ENCODE data around the gene PLEKHM3.
A peak's percentile ranks its signal among the peaks of the same experiment; 100 is the strongest.

The PLEKHM3 gene

DNA sequence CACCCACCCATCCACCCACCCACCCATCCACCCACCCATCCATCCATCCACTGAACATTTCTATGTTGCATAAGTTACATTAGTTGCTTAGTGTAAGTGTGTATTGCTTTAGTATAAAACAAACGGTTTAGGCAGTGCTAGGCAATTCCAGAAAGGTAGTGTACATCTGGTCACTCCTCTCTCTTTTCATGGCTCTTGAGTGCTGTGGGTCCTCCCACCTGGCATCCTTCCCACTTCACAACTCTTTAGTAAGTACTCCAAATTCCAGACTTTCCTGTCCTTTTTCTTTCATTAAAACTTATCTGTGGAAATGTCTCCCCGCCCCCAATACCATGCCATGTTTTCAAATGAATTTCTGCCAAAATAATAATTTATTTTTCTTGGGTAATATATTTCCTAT lies 122.5 kb downstream of the PLEKHM3 start:
- H3K4me3 ChIP-seq (ENCODE audit: low read length in 2 of 2) = no peak overlapping the region
- no peaks in the 10 kb centered on the region for H3K9me3 ChIP-seq (ENCODE audit: control insufficient read depth in 2 of 2, low read length in 2 of 2)
- peaks cover 0 to 15% of the 10 kb centered on the region in 2 donors for H3K36me3 ChIP-seq (ENCODE audit: control insufficient read depth in 2 of 2, insufficient read depth in 2 of 2, low read length in 2 of 2)
- H3K27ac ChIP-seq (ENCODE audit: low read length) = no peak overlapping the region
- H3K9ac ChIP-seq (ENCODE audit: low read length in 2 of 2) = no peak overlapping the region
- H3K27me3 ChIP-seq (ENCODE audit: control insufficient read depth in 1 of 2, insufficient read depth in 2 of 2, low read length in 2 of 2) = no peaks in the 10 kb centered on the region
- peaks cover 4% of the 10 kb centered on the region for H3K4me1 ChIP-seq (ENCODE audit: control insufficient read depth, insufficient read depth, low read length)

GRCh38 chr2:207901829-207902228 lies 123.5 kb downstream of the PLEKHM3 start:
- Histone ChIP-seq H3K4me1 (ENCODE audit: control insufficient read depth, insufficient read depth, low read length) (peaks cover 5% of the 10 kb centered on the region), H3K36me3 (ENCODE audit: control insufficient read depth in 2 of 2, insufficient read depth in 2 of 2, low read length in 2 of 2) (peaks cover 0 to 15% of the 10 kb centered on the region in 2 donors), H3K27ac (ENCODE audit: low read length) (no peak overlapping the region), H3K9ac (ENCODE audit: low read length in 2 of 2) (no peak overlapping the region), H3K4me3 (ENCODE audit: low read length in 2 of 2) (no peak overlapping the region), H3K9me3 (ENCODE audit: control insufficient read depth in 2 of 2, low read length in 2 of 2) (no peaks in the 10 kb centered on the region), H3K27me3 (ENCODE audit: control insufficient read depth in 1 of 2, insufficient read depth in 2 of 2, low read length in 2 of 2) (no peaks in the 10 kb centered on the region)

DNA sequence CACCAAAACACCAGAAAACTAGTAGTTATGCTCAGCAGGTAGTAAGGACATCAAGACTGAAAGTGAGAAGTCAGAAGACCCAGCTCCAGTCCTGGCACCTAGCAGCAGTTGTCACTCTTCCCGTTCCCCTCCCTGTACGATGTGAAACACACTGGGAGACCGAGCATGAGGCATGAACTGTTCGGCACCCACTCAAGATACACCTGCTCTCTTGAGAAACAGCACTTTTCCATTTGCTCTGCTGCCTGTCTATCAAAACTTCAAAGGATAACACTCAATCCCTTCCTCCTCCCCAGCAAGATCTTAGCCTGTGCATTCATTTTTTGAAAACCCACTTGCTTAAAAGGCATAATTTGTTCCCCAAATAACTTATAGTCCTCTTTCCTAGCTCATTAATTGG lies 123.9 kb downstream of the PLEKHM3 start:
- Histone ChIP-seq H3K27me3 (ENCODE audit: control insufficient read depth in 1 of 2, insufficient read depth in 2 of 2, low read length in 2 of 2) (no peaks in the 10 kb centered on the region), H3K9ac (ENCODE audit: low read length in 2 of 2) (no peak overlapping the region), H3K4me3 (ENCODE audit: low read length in 2 of 2) (no peak overlapping the region), H3K27ac (ENCODE audit: low read length) (no peak overlapping the region), H3K4me1 (ENCODE audit: control insufficient read depth, insufficient read depth, low read length) (peaks cover 5% of the 10 kb centered on the region), H3K9me3 (ENCODE audit: control insufficient read depth in 2 of 2, low read length in 2 of 2) (no peaks in the 10 kb centered on the region), H3K36me3 (ENCODE audit: control insufficient read depth in 2 of 2, insufficient read depth in 2 of 2, low read length in 2 of 2) (peaks cover 0 to 15% of the 10 kb centered on the region in 2 donors)

GRCh38 chr2:207898354-207898695 lies 127.0 kb downstream of the PLEKHM3 start:
- Histone ChIP-seq H3K4me1 (ENCODE audit: control insufficient read depth, insufficient read depth, low read length) (peaks cover 19% of the 10 kb centered on the region), H3K36me3 (ENCODE audit: control insufficient read depth in 2 of 2, insufficient read depth in 2 of 2, low read length in 2 of 2) (peaks cover 0 to 15% of the 10 kb centered on the region in 2 donors), H3K27ac (ENCODE audit: low read length) (no peak overlapping the region), H3K27me3 (ENCODE audit: control insufficient read depth in 1 of 2, insufficient read depth in 2 of 2, low read length in 2 of 2) (no peaks in the 10 kb centered on the region), H3K9ac (ENCODE audit: low read length in 2 of 2) (no peak overlapping the region), H3K4me3 (ENCODE audit: low read length in 2 of 2) (no peak overlapping the region), H3K9me3 (ENCODE audit: control insufficient read depth in 2 of 2, low read length in 2 of 2) (no peaks in the 10 kb centered on the region)

GRCh38 chr2:207897541-207898353 lies 127.6 kb downstream of the PLEKHM3 start:
- no peak overlapping the region for H3K9ac ChIP-seq (ENCODE audit: low read length in 2 of 2)
- no peaks in the 10 kb centered on the region for H3K27me3 ChIP-seq (ENCODE audit: control insufficient read depth in 1 of 2, insufficient read depth in 2 of 2, low read length in 2 of 2)
- H3K36me3 ChIP-seq (ENCODE audit: control insufficient read depth in 2 of 2, insufficient read depth in 2 of 2, low read length in 2 of 2) = peaks cover 0 to 15% of the 10 kb centered on the region in 2 donors
- H3K27ac ChIP-seq (ENCODE audit: low read length) = no peak overlapping the region
- no peaks in the 10 kb centered on the region for H3K9me3 ChIP-seq (ENCODE audit: control insufficient read depth in 2 of 2, low read length in 2 of 2)
- peaks cover 24% of the 10 kb centered on the region for H3K4me1 ChIP-seq (ENCODE audit: control insufficient read depth, insufficient read depth, low read length)
- no peak overlapping the region for H3K4me3 ChIP-seq (ENCODE audit: low read length in 2 of 2)

GRCh38 chr2:207896525-207897285 lies 128.6 kb downstream of the PLEKHM3 start:
- H3K9ac ChIP-seq (ENCODE audit: low read length in 2 of 2) = no peak overlapping the region
- peaks cover 31% of the 10 kb centered on the region for H3K4me1 ChIP-seq (ENCODE audit: control insufficient read depth, insufficient read depth, low read length)
- H3K4me3 ChIP-seq (ENCODE audit: low read length in 2 of 2) = no peak overlapping the region

GRCh38 chr2:207895274-207895860 lies 130.0 kb downstream of the PLEKHM3 start:
- H3K9ac ChIP-seq (ENCODE audit: low read length in 2 of 2) = no peak overlapping the region
- peaks cover 31% of the 10 kb centered on the region for H3K4me1 ChIP-seq (ENCODE audit: control insufficient read depth, insufficient read depth, low read length)

More at GRCh38 chr2:207896525-207897285, 128.6 kb downstream of the PLEKHM3 start:
- peaks cover 0 to 11% of the 10 kb centered on the region in 2 donors for H3K36me3 ChIP-seq (ENCODE audit: control insufficient read depth in 2 of 2, insufficient read depth in 2 of 2, low read length in 2 of 2)
- no peak overlapping the region for H3K27ac ChIP-seq (ENCODE audit: low read length)
- H3K27me3 ChIP-seq (ENCODE audit: control insufficient read depth in 1 of 2, insufficient read depth in 2 of 2, low read length in 2 of 2) = no peaks in the 10 kb centered on the region
- H3K9me3 ChIP-seq (ENCODE audit: control insufficient read depth in 2 of 2, low read length in 2 of 2) = no peaks in the 10 kb centered on the region

DNA sequence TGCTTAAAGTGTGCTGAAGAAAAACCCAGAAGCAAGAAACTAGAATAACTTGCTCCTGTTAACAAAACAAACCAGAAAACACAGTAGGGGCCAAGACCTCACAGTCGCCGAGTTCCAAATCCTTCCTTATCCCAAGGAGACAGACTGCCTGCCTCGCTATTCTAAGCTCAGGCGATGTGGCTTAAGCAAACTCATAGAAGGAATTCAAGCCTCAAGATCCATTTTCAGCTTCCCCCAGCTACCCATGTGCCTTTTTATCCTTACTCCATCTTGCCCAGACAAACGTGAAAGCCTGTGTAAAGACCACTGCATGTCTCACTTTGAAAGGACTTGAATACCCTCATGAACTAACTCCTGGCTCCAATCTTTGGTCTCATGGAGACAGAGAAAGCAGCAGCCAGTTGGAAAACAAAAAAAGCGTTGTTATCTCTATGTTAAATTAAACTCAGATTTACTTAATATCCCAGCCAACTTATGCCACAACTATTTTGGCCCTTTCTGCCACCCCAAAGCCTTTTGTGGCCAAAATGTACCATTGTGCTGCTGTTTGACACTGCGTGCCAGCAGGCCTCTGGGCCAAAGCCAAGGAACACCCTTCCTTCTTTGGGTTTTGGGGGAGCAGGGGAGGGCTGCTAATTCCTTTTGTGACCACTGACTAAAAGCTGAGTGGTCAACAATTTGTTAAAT lies 132.5 kb downstream of the PLEKHM3 start:
- Histone ChIP-seq H3K9ac (ENCODE audit: low read length in 2 of 2) (no peak overlapping the region), H3K27ac (ENCODE audit: low read length) (peak overlapping the region; percentile 58), H3K27me3 (ENCODE audit: control insufficient read depth in 1 of 2, insufficient read depth in 2 of 2, low read length in 2 of 2) (no peaks in the 10 kb centered on the region), H3K4me3 (ENCODE audit: low read length in 2 of 2) (no peak overlapping the region), H3K9me3 (ENCODE audit: control insufficient read depth in 2 of 2, low read length in 2 of 2) (no peaks in the 10 kb centered on the region), H3K4me1 (ENCODE audit: control insufficient read depth, insufficient read depth, low read length) (peaks cover 27% of the 10 kb centered on the region), H3K36me3 (ENCODE audit: control insufficient read depth in 2 of 2, insufficient read depth in 2 of 2, low read length in 2 of 2) (no peaks in the 10 kb centered on the region)

More at GRCh38 chr2:207895274-207895860, 130.0 kb downstream of the PLEKHM3 start:
- Histone ChIP-seq H3K9me3 (ENCODE audit: control insufficient read depth in 2 of 2, low read length in 2 of 2) (no peaks in the 10 kb centered on the region), H3K4me3 (ENCODE audit: low read length in 2 of 2) (no peak overlapping the region), H3K27ac (ENCODE audit: low read length) (peak overlapping the region; percentile 18), H3K36me3 (ENCODE audit: control insufficient read depth in 2 of 2, insufficient read depth in 2 of 2, low read length in 2 of 2) (peaks cover 0 to 4% of the 10 kb centered on the region in 2 donors), H3K27me3 (ENCODE audit: control insufficient read depth in 1 of 2, insufficient read depth in 2 of 2, low read length in 2 of 2) (no peaks in the 10 kb centered on the region)

DNA sequence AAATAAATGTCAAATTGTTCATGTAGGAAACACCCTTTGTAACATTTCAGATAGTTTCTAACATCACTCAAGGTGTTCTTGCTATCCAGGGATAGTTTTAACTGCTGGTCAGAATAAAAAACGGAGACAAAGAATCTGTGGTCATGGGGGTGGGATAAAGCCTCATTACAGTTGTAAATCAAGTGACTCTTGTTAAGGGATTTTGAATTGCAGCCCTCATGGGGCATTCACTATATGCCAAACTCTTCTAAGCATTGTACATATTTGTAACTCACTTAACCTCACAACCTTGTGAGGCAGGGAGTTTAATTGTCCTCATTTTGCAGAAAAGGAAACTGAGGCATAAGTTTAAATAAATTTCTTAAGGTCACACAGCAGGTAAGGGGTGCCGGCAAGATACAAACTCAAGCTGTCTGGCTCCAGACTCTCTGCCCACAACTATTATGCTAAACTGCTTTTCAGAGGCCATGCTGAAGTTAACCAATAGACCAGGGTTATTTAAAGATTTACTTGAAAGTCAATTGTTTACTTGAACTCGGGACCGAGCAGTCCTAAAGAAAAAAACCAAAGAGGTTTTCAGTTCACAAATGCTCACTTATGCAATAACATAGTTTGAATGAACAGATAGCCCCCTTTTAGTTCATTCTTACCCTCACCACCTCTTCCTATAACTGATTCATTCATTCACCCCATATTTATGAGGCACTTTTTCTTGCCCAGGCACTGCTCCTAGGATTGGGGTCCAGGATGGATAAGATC lies 134.1 kb downstream of the PLEKHM3 start:
- Histone ChIP-seq H3K9ac (ENCODE audit: low read length in 2 of 2) (no peak overlapping the region), H3K27ac (ENCODE audit: low read length) (no peak overlapping the region), H3K4me3 (ENCODE audit: low read length in 2 of 2) (no peak overlapping the region), H3K9me3 (ENCODE audit: control insufficient read depth in 2 of 2, low read length in 2 of 2) (no peaks in the 10 kb centered on the region), H3K4me1 (ENCODE audit: control insufficient read depth, insufficient read depth, low read length) (peaks cover 26% of the 10 kb centered on the region), H3K36me3 (ENCODE audit: control insufficient read depth in 2 of 2, insufficient read depth in 2 of 2, low read length in 2 of 2) (no peaks in the 10 kb centered on the region), H3K27me3 (ENCODE audit: control insufficient read depth in 1 of 2, insufficient read depth in 2 of 2, low read length in 2 of 2) (no peaks in the 10 kb centered on the region)

- H3K27me3 ChIP-seq (ENCODE audit: control insufficient read depth in 1 of 2, insufficient read depth in 2 of 2, low read length in 2 of 2) = no peaks in the 10 kb centered on the region
- no peaks in the 10 kb centered on the region for H3K36me3 ChIP-seq (ENCODE audit: control insufficient read depth in 2 of 2, insufficient read depth in 2 of 2, low read length in 2 of 2)
- H3K9me3 ChIP-seq (ENCODE audit: control insufficient read depth in 2 of 2, low read length in 2 of 2) = no peaks in the 10 kb centered on the region
- H3K4me3 ChIP-seq (ENCODE audit: low read length in 2 of 2) = no peak overlapping the region
- H3K9ac ChIP-seq (ENCODE audit: low read length in 2 of 2) = no peak overlapping the region
- peaks cover 4% of the 10 kb centered on the region for H3K4me1 ChIP-seq (ENCODE audit: control insufficient read depth, insufficient read depth, low read length)
- no peak overlapping the region for H3K27ac ChIP-seq (ENCODE audit: low read length)
These were observed 137.8 kb downstream of the PLEKHM3 start for GRCh38 chr2:207887500-207887899.
